Activated T-helper 1 cell treated with anti-CD3 and anti-CD28 coated beads, Interleukin-12 subunit alpha, Interleukin-12 subunit beta, Interleukin-2, Interleukin-4 antibody, amounts not matched to agents 30 ng/mL and 10 ng/mL and 1 ng/mL, durations not matched to agents 14 hours and 24 hours and 36 hours (primary cell): Measurements from ENCODE around the gene CAND1. TPM values are rescaled to one million over a fixed set of nuclear protein-coding genes. Genes with fewer than 3 reads are reported as not detected.
A peak's percentile ranks its signal among the peaks of the same experiment; 100 is the strongest.
"Not testable (repeated sequence)": the region's sequence is repeated elsewhere in the genome, so short reads cannot be mapped to it uniquely, and the experiment has no call there.

ENCODE experiments used
- DNase-seq: peaks from one replicate; pipeline ENCODE4 v3.0.0; 2021; ENCODE audit warnings: low spot score
- H3K27ac Mint-ChIP-seq: one replicate; pipeline ENCODE4 v1.8.0; 2021; ENCODE audit warnings: mild to moderate bottlenecking, mixed read lengths
- H3K27me3 Mint-ChIP-seq: one replicate; pipeline ENCODE4 v1.8.0; 2022; ENCODE audit warnings: mild to moderate bottlenecking, moderate library complexity, mixed read lengths; ENCODE audit not compliant: insufficient read depth
- H3K36me3 Mint-ChIP-seq: one replicate; pipeline ENCODE4 v1.8.0; 2021; ENCODE audit warnings: low read depth, mixed read lengths
- H3K4me1 Mint-ChIP-seq: one replicate; pipeline ENCODE4 v1.8.0; 2021; ENCODE audit warnings: low read depth, mixed read lengths
- H3K4me3 Mint-ChIP-seq: one replicate; pipeline ENCODE4 v1.8.0; 2021; ENCODE audit warnings: mild to moderate bottlenecking, moderate library complexity, mixed read lengths
- H3K9me3 Mint-ChIP-seq: one replicate; pipeline ENCODE4 v1.8.0; 2021; ENCODE audit warnings: mixed read lengths
- intact Hi-C: fragments of 100-400 bp; cut with micrococcal nuclease; formaldehyde crosslinking; loops from one replicate; pipeline ENCODE4 v1.15.1; 2024
- total RNA-seq: library from RNA; stranded (reverse); gene quantifications from 2 replicates; pipeline ENCODE4 v1.2.3, GENCODE V29; 2022

The CAND1 gene
- total RNA-seq, 1 donor from 2014 or later = 185 TPM

DNA sequence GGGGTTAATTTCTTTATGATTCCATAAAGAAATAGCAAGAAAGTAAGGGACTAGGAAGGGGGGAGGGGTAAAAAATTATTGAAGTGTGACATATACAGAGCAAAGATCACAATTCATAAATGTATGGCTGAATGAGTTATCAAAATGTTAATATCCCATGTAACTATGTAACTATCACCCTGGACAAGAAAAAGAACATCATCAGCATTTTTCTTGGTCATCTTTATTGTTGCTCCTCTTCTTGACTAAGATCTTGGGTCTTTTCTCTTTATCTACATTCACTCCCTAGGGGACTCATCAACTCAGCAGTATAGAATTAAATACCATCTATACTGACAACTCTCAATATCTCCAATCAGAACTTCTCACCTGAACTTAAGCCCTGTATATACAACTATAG lies 57.5 kb downstream of the CAND1 start:
- intact Hi-C loops = no loop called here
- Mint-ChIP-seq H3K4me3 (no peak overlapping the region), H3K36me3 (peaks cover 15% of the 10 kb centered on the region), H3K4me1 (peaks cover 7% of the 10 kb centered on the region), H3K27me3 (no peaks in the 10 kb centered on the region), H3K27ac (peak overlapping the region; percentile 49), H3K9me3 (no peaks in the 10 kb centered on the region)
- DNase-seq = no peak

DNA sequence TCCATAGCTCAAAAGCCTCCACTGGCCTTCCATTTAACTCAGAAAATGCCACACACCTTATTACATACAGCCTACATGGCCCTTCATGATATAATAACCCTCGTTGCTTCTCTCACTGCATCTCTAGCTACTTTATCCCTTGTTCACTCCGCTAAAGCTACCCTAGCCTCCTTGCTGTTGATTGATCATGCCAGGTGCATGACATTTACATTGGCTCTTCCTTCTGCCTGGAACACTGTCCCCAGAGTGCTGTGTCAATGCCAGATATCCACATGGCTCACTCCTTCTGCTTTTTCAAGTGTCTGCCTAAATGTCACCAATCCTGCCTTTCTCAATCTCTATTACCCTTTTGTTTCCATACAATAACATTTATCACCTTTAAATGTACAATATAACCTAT lies 58.3 kb downstream of the CAND1 start:
- H3K27me3 Mint-ChIP-seq = no peaks in the 10 kb centered on the region
- intact Hi-C loops = no loop called here
- H3K4me3 Mint-ChIP-seq = no peak overlapping the region
- peaks cover 8% of the 10 kb centered on the region for H3K36me3 Mint-ChIP-seq
- H3K9me3 Mint-ChIP-seq = no peaks in the 10 kb centered on the region
- no peak for DNase-seq
- H3K4me1 Mint-ChIP-seq = peaks cover 7% of the 10 kb centered on the region
- no peak overlapping the region for H3K27ac Mint-ChIP-seq

DNA sequence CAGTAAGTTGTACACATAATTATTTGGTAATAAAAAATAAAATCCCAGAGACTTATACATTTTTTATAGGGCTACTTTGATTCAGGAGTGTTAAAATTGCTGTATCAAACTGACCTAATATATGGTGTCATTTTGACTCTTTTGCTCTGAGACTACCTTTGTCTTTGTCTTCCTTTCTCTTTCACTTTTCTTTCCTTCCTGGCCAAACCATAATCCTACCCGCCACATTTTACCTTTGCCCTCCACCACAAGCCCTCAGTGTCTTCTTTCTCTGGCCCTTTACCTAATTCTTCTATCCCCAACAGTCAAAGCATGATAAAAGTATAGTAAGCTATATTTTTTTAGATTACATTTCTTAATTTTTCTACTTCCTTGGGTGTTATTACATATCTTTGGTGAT lies 62.0 kb downstream of the CAND1 start:
- Mint-ChIP-seq H3K27me3 (peaks cover 3% of the 10 kb centered on the region), H3K36me3 (peaks cover 6% of the 10 kb centered on the region), H3K27ac (peak overlapping the region; percentile 53), H3K9me3 (no peaks in the 10 kb centered on the region), H3K4me3 (no peak overlapping the region), H3K4me1 (peaks cover 7% of the 10 kb centered on the region)
- intact Hi-C loops = no loop called here
- no peak for DNase-seq

DNA sequence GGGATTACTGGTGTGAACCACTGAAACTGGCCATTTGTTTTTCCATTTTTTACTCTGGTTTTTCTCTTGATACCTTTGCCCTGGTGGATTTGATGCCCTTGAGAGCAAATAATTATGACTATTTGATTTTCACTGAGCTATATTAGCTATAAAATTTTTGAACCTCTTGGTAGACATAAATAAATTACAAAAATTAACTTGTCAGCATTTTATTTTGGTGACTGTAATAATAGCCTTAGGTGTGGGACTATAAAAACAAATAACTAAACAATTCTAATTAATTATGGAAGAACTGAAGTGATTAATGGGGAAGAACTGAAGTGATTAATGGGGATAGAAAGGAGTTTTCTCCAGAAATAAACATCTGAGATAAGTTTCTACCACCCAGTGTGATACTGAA lies 62.7 kb downstream of the CAND1 start:
- H3K27ac Mint-ChIP-seq = no peak overlapping the region
- peaks cover 7% of the 10 kb centered on the region for H3K4me1 Mint-ChIP-seq
- no peak for DNase-seq
- H3K9me3 Mint-ChIP-seq = no peaks in the 10 kb centered on the region
- peaks cover 6% of the 10 kb centered on the region for H3K36me3 Mint-ChIP-seq
- peaks cover 3% of the 10 kb centered on the region for H3K27me3 Mint-ChIP-seq
- intact Hi-C loops = no loop called here
- H3K4me3 Mint-ChIP-seq = no peak overlapping the region

GRCh38 chr12:67333649-67334048 lies 64.5 kb downstream of the CAND1 start:
- no peak for DNase-seq
- intact Hi-C loops = no loop called here
- peaks cover 7% of the 10 kb centered on the region for H3K4me1 Mint-ChIP-seq
- H3K27me3 Mint-ChIP-seq = peaks cover 3% of the 10 kb centered on the region
- H3K9me3 Mint-ChIP-seq = peaks cover 13% of the 10 kb centered on the region
- H3K4me3 Mint-ChIP-seq = no peak overlapping the region
- H3K27ac Mint-ChIP-seq = no peak overlapping the region
- H3K36me3 Mint-ChIP-seq = peaks cover 11% of the 10 kb centered on the region

- Mint-ChIP-seq H3K36me3 (peaks cover 12% of the 10 kb centered on the region), H3K27me3 (peaks cover 3% of the 10 kb centered on the region), H3K27ac (no peak overlapping the region), H3K9me3 (peaks cover 37% of the 10 kb centered on the region), H3K4me1 (no peaks in the 10 kb centered on the region), H3K4me3 (no peak overlapping the region)
- intact Hi-C loops = no loop called here
- no peak for DNase-seq
These were observed 69.3 kb downstream of the CAND1 start for GRCh38 chr12:67338426-67338825.

- peaks cover 40% of the 10 kb centered on the region for H3K9me3 Mint-ChIP-seq
- no peak for DNase-seq
- no peak overlapping the region for H3K4me3 Mint-ChIP-seq
- H3K27me3 Mint-ChIP-seq = peaks cover 2% of the 10 kb centered on the region
- no peak overlapping the region for H3K27ac Mint-ChIP-seq
- intact Hi-C loops = no loop called here
- H3K36me3 Mint-ChIP-seq = peaks cover 12% of the 10 kb centered on the region
- no peaks in the 10 kb centered on the region for H3K4me1 Mint-ChIP-seq
These were observed 70.4 kb downstream of the CAND1 start for GRCh38 chr12:67339530-67339929.

DNA sequence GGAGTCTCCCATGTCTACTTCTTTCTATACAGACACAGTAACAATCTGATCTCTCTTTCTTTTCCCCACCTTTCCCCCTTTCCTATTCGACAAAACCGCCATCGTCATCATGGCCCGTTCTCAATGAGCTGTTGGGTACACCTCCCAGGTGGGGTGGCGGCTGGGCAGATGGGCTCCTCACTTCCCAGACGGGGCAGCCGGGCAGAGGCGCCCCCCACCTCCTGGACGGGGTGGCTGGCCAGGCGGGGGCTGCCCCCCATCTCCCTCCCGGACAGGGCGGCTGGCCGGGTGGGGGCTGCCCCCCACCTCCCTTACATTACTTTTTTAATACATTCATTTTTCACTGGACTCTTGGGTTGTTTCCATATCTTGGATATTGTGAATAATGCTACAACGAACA lies 71.9 kb downstream of the CAND1 start:
- H3K27ac Mint-ChIP-seq, H3K4me3 Mint-ChIP-seq, H3K4me1 Mint-ChIP-seq, DNase-seq, H3K27me3 Mint-ChIP-seq, intact Hi-C loops: not testable (repeated sequence)
- Mint-ChIP-seq H3K36me3 (peaks cover 12% of the 10 kb centered on the region), H3K9me3 (peaks cover 45% of the 10 kb centered on the region)

DNA sequence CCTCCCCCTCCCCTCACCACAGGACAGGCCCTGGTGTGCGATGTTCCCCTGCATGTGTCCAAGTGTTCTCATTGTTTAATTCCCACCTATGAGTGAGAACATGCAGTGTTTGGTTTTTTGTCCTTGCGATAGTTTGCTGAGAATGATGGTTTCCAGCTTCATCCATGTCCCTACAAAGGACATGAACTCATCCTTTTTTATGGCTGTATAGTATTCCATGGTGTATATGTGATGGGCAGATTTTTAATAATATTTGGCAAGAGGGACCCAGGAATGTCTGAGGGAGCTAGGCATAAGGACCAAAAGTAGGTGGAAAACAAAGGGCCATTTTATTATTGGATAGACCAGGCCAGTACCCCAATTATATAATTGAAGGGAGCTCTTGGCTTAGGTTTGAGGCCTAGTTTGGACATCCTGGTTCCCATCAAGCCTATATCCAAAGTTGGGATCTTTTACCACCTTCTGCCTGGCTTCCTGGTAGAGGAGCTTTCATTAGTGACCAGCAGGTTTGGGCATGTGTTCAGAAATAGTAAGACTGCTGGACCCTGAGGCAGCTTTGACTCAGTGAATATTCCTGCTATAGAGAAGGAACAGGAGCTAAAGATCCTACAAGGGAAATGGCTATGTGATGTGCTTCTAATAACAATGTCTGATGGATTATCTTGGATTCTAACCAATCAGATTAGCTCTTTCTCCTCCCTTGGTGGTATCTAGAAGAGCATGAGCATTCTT lies 76.0 kb downstream of the CAND1 start:
- H3K27ac Mint-ChIP-seq = no peak overlapping the region
- intact Hi-C loops = no loop called here
- peaks cover 43% of the 10 kb centered on the region for H3K9me3 Mint-ChIP-seq
- H3K4me1 Mint-ChIP-seq = no peaks in the 10 kb centered on the region
- no peaks in the 10 kb centered on the region for H3K27me3 Mint-ChIP-seq
- H3K4me3 Mint-ChIP-seq = no peak overlapping the region
- DNase-seq = no peak
- H3K36me3 Mint-ChIP-seq = peaks cover 11% of the 10 kb centered on the region

- H3K4me3 Mint-ChIP-seq = no peak overlapping the region
- peaks cover 5% of the 10 kb centered on the region for H3K36me3 Mint-ChIP-seq
- H3K27ac Mint-ChIP-seq = no peak overlapping the region
- no peaks in the 10 kb centered on the region for H3K27me3 Mint-ChIP-seq
- no peaks in the 10 kb centered on the region for H3K4me1 Mint-ChIP-seq
- intact Hi-C loops = no loop called here
- peaks cover 30% of the 10 kb centered on the region for H3K9me3 Mint-ChIP-seq
- no peak for DNase-seq
These were observed 79.5 kb downstream of the CAND1 start for GRCh38 chr12:67348683-67349082.

- no peak overlapping the region for H3K27ac Mint-ChIP-seq
- peaks cover 23% of the 10 kb centered on the region for H3K4me1 Mint-ChIP-seq
- no peak for DNase-seq
- intact Hi-C loops = loop anchor here (10.0 kb wide), 2 partner anchors 452 to 872 kb away; partner anchors contain the start of gene IL26
- no peak overlapping the region for H3K4me3 Mint-ChIP-seq
- no peaks in the 10 kb centered on the region for H3K27me3 Mint-ChIP-seq
- no peaks in the 10 kb centered on the region for H3K36me3 Mint-ChIP-seq
- peaks cover 6% of the 10 kb centered on the region for H3K9me3 Mint-ChIP-seq
These were observed 83.5 kb downstream of the CAND1 start for GRCh38 chr12:67352682-67353081.

- H3K27me3 Mint-ChIP-seq = no peaks in the 10 kb centered on the region
- H3K36me3 Mint-ChIP-seq = no peaks in the 10 kb centered on the region
- peaks cover 23% of the 10 kb centered on the region for H3K4me1 Mint-ChIP-seq
- DNase-seq = no peak
- H3K27ac Mint-ChIP-seq = no peak overlapping the region
- H3K4me3 Mint-ChIP-seq = no peak overlapping the region
- intact Hi-C loops = loop anchor here (1.0 to 10.0 kb wide), 3 partner anchors 344 to 870 kb away; partner anchors contain the start of gene IL26
- no peaks in the 10 kb centered on the region for H3K9me3 Mint-ChIP-seq
These were observed 85.2 kb downstream of the CAND1 start for GRCh38 chr12:67354322-67354721.

DNA sequence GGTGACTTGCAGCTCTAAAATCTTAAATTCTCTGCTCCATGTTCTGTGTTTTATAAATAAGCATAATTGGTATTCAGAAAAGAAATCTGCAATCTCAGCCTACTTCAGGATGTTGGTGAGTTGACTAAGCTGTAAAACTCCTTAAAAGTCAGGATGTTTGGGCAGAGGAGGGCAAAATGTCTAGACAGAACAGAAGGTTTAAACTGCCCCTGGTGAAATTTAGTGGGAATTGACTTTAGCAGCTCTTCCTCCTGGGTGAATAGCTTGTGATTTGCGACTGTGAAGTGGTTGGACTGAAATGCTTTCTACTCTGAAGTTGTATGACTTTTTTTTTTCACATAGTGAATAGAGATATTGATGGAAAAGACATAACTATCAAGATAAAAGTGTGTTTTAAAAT lies 85.8 kb downstream of the CAND1 start:
- Mint-ChIP-seq H3K9me3 (no peaks in the 10 kb centered on the region), H3K27ac (no peak overlapping the region), H3K36me3 (no peaks in the 10 kb centered on the region), H3K27me3 (no peaks in the 10 kb centered on the region), H3K4me3 (no peak overlapping the region), H3K4me1 (peaks cover 23% of the 10 kb centered on the region)
- DNase-seq = no peak
- intact Hi-C loops = loop anchor here (1.0 to 10.0 kb wide), 7 partner anchors 277 to 870 kb away; partner anchors contain the start of genes IFNG and IL26
